GM10248 (cell line): ENCODE results near the gene RIPK4.

Experiments used
- CTCF ChIA-PET: fragments of 300-600 bp; sonication (Branson Sonifier 250); formaldehyde crosslinking; extraction: SDS; loops from one replicate; lab custom pipeline; 2021; ENCODE audit warnings: antibody characterized with exemption; lab: Yijun Ruan, JAX
- POLR2A ChIA-PET: fragments of 350-650 bp; sonication (Branson Sonifier 250); formaldehyde crosslinking; extraction: SDS; loops from one replicate; lab custom pipeline; 2020; ENCODE audit warnings: antibody characterized with exemption; lab: Yijun Ruan, JAX
- DNase-seq: peaks from one replicate; pipeline ENCODE4 v3.0.0; 2012; ENCODE audit errors: extremely low spot score
- TF ChIP-seq, protein P1 (sequence below): IDR thresholded peaks from 2 replicates; pipeline ENCODE4 v1.5.1; 2012; ENCODE audit warnings: mild to moderate bottlenecking, low read depth; ENCODE audit errors: extremely low read depth, missing control alignments, control extremely low read depth

The RIPK4 gene

DNA sequence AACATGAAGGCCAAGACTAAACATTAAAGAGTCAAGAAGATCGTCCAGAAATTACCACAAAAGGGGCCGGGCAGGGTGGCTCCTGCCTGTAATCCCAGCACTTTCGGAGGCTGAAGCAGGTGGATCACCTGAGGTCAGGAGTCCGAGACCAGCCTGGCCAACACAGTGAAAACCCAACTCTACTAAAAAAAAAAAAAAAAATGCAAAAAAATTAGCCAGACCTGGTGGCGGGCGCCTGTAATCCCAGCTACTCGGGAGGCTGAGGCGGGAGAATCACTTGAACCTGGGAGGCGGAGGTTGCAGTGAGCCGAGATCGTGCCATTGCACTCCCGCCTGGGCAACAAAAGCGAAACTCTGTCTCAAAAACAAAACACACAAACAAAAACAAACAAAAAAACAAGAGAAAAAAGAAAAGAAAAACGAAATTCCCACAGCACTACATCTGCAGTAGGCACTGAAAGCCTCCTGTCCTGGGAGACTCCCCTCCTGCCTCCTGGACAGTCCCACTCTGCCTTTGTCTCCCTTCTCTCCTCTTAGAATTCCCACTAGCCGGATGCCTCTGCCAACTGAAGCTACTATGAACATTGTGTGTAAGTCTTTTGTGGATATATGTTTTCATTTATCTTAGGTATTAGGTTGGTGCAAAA is 17.7 kb upstream of the RIPK4 start:
- DNase-seq = no peak
- ChIA-PET POLR2A (interaction anchor here (0.6 kb wide), 1 partner anchor 297 kb away, joined by 4 read pairs; no protein-coding TSS in a partner anchor), CTCF (no interaction called here)
- TF ChIP-seq, protein P1, sequence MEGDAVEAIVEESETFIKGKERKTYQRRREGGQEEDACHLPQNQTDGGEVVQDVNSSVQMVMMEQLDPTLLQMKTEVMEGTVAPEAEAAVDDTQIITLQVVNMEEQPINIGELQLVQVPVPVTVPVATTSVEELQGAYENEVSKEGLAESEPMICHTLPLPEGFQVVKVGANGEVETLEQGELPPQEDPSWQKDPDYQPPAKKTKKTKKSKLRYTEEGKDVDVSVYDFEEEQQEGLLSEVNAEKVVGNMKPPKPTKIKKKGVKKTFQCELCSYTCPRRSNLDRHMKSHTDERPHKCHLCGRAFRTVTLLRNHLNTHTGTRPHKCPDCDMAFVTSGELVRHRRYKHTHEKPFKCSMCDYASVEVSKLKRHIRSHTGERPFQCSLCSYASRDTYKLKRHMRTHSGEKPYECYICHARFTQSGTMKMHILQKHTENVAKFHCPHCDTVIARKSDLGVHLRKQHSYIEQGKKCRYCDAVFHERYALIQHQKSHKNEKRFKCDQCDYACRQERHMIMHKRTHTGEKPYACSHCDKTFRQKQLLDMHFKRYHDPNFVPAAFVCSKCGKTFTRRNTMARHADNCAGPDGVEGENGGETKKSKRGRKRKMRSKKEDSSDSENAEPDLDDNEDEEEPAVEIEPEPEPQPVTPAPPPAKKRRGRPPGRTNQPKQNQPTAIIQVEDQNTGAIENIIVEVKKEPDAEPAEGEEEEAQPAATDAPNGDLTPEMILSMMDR = no peak

DNA sequence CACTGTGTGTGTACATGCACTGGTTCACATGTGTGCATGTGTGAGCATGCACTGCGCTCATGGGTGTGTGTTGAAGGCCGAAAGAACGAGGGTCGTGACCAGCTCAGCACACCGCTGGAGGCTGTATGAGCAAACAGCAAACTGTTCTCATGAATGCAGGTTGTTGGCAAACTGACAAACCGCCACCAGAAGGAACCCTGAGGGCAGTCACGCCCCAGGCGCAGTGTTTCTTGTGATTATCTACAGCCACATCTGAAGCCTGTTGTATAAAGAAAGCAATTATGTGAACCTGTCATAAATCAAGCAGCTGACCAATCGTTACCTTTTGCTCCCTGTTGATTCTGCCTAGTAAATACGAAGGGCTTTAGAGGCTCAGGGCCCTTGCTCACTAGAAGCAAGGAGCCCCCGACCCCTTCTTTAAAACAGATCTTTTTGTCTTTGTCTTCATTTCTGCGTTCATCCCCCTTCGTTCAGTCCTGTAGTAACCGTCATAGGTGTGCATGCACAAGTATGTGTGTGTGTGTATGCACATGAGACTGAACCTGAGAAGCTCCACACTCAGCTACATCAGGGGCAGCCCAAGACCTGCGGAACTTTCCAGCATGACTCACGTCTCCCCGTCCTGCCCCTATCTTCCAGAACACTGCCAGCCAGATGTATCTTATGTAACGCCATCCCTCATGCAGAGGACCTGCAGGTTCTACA is 16.8 kb upstream of the RIPK4 start:
- CTCF ChIA-PET = no interaction called here
- TF ChIP-seq, protein P1 = no peak
- POLR2A ChIA-PET = no interaction called here
- DNase-seq = no peak

DNA sequence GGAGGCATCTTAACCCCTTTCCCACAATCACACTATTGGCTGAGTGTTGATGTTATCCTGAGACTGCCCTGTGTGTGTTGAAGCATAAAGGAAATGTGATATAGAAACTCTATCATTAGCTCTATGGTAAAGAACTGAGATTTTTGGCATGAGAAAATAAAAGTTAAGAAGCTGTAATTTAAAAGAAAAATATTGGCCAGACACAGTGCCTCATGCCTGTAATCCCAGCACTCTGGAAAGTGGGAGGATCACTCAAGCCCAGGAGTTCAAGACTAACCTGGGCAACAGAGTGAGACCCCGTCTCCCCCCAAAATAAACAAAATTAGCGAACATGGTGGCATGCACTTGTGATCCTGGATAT is 14.2 kb upstream of the RIPK4 start:
- ChIA-PET POLR2A (no interaction called here), CTCF (no interaction called here)
- no peak for DNase-seq
- TF ChIP-seq, protein P1 = no peak

DNA sequence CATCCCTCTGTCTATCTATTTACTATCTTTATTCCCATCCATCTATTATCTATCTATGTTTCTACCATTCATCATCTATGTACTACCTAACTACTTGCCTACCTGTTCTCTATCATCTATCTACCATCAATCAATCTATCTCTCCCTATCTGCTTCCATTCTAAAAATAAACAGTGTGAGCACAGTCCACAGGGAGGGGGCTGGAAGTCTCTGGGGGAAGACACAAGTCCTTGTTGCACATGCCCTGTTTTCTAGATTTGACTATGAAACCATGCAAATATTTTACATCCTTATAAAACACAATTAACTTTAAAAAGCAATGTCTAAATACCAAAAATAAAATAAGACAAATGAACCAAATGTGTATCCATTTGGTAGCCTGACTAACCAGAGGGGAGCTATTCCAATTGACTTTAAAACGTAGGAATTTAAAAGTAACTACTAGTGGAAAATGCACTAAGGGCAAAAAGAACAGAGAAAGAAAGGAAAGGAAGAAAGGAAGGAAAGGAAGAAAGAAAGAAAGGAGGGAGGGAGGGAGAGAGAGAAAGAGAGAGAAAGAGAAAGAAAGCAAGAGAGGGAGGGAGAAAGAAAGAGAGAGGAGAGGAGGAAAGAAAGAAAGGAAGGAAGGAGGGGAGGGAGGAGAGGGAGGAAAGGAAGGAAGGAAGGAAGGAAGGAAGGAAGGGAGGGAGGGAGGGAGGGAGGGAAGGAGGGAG is 13.6 kb upstream of the RIPK4 start:
- ChIA-PET POLR2A (no interaction called here), CTCF (no interaction called here)
- TF ChIP-seq, protein P1 = no peak
- no peak for DNase-seq

DNA sequence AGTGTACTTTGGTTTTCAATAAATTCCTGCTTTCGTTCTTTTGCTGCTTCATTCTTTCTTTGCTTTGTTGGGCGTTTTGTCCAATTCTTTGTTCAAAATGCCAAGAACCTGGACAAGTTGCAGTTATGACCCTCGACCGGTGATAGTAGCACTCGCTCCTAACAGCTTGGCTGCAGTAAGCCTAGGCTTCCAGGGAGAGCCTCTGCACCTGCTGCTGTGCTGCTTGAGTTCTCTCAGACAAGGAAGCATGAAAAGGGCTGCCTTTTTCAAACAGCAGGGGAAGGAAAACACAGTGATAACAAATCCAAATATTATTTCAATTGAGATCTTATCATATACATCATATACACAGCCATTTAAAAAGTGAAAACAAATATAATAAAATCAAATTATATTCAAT is 12.8 kb upstream of the RIPK4 start:
- ChIA-PET POLR2A (no interaction called here), CTCF (no interaction called here)
- TF ChIP-seq, protein P1 = no peak
- no peak for DNase-seq

DNA sequence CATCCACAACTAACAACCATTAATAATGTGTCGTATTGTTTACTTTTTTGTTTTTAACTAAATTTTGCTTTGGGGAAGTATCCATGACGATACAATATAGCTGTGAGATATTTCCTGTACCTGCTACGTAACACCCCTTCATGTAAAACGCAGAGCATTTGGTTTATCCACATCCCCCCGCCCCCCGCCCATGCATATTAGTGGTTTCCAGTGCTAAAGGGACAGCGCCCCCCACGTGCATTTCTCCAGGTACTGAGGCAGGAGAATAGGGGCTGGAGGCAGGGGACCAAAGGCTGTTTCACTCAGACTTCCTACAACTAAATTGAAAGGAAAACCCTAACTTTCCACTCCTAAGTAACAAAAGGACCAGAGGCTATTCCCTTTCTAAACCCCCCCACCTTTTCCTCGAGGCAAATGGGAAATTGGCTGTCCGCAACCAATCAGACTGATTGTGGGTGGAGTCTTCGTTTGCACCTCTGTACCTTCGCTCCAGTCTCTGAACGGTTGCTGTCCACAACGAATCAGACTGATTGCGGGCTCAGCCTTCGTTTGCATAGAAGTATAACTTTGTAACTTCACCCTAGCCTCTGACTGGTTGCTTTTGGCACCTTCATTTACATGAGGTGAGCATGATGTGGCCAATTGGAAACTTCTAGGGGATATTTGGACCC is 12.2 kb upstream of the RIPK4 start:
- ChIA-PET POLR2A (no interaction called here), CTCF (interaction anchor here (1.1 to 1.3 kb wide), 2 partner anchors 11 to 166 kb away, joined by 3 to 4 read pairs; no protein-coding TSS in a partner anchor)
- no peak for DNase-seq
- TF ChIP-seq, protein P1 = no peak
